GM21528 (cell line): Measurements from ENCODE around the gene AXDND1.

Experiments
- ATAC-seq: cut with Tn5 transposase; IDR thresholded peaks from one replicate; pipeline ENCODE4 v1.9.1; 2021; ENCODE audit warnings: mild to moderate bottlenecking, moderate library complexity; ENCODE audit not compliant: unreplicated experiment, low FRiP score

AXDND1 gene

DNA sequence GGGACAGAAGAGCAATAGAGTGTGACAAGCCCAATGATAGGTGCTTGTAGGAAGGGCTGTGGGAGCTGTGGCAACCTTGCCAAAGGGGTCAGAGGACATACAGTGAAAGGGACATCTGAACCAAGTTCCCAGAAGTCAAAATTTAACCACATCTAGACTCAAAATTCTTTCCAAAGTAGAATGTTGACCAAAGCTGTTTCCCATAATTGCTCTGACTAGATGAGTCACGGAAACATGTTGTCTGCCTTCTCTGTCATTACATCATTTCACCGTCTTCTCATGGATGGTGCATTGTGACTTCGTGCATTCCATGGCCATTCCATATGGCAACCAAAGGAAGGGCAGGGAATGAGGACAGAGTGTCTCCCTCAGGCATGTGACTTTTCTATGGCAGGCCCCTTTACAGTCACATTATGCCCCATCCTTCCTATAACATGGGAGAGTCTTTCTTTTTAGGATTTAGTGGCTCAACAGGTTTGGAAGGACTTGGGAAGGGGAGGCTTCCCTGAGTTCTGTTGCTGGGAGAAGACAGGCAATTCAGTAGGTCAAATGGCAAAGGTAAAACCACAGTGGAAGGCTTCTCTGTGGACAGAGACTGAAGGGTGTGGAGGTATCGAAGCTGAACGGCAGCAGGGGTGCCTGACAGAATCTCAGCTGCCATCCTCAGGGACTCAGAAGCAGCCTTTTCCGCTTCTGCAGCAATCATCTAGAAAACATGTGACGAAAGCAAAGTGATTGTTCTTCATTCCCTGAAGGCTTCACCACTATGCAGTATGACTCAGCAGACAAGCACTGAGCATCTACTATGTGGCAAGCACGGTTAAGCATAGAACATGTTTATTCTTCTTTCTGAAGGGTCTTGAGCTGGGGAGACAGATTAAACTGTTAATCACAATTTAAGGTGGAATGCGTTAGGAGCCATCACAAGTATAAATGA is 185.2 kb downstream of the AXDND1 start:
- ATAC-seq, result no peak

DNA sequence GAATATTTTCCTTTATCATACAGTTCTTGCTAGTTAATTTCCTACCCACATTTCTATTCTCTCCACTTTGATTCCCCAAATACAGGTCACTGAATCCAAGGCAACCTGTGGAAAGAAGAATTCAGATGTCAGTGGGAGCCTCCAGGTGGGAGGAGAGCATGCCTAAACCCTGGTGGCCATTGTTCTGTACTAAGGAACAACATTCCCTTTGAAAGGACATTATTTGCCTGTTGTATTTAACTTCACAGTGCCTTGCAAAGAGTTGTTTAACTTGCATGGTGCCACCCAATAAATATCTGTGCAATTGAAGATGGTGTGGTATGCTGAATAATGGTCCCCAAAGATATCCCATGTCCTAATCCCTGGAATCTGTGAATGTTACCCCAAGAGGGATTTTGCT is 188.7 kb downstream of the AXDND1 start:
- no peak for ATAC-seq

GRCh38 chr1:179558078-179558477 is 192.3 kb downstream of the AXDND1 start:
- no peak for ATAC-seq

- no peak for ATAC-seq
Observed at GRCh38 chr1:179575497-179576314, 209.9 kb downstream of the AXDND1 start, which contains the start of gene NPHS2. TSS of gene NPHS2 (minus strand) at chr1:179575948. CDS start at chr1:179575864, 84 bp downstream.

DNA sequence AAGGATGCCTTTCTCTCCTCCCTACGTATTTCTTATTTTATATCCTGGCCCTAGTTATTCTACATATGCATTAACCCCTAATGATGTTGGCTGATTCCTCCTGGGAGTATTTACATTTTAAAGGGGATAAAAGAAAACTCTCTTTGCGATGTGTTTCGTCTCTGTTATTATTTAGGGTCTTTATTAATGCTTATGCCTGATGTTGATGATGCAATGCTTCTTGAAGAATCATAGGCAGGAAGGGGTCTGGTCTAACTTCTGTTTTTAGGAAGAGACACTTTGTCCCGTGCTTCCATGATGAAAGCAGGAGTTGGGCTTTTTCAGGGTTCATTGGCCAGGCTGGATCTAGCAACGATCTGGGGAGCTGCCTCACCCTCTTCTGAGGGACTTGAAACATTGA is 210.7 kb downstream of the AXDND1 start:
- ATAC-seq, result no peak

DNA sequence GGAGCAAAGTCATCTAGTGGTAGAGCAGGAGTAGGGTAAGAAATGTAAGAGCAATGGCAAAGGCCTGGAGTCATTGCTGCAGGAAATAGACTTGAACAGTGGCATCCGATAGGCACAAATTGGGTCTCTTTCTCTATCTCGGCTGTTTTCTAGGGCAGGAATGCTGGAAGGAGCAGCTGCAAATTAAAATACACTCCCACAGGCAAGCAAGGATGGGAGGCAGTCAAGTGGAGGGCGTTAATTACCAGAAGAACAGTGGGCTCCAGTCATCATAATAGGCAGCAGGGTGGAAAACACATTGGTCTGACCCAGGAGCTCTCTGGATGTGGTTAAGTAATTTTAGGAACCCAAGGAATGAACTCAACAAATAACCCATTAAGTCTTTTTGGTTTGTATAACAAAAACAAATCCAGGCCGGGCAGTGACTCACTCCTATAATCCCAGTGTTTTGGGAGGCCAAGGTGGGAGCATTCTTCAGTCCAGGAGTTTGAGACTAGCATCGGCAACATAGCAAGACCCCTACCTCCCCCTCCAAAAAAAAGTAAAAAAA is 218.1 kb downstream of the AXDND1 start:
- ATAC-seq, result no peak

- no peak for ATAC-seq
Observed at GRCh38 chr1:179586107-179586823, 220.5 kb downstream of the AXDND1 start.

GRCh38 chr1:179587336-179587735 is 221.6 kb downstream of the AXDND1 start:
- no peak for ATAC-seq

- no peak for ATAC-seq
Observed at GRCh38 chr1:179588425-179589024, 222.8 kb downstream of the AXDND1 start.

- no peak for ATAC-seq
Observed at GRCh38 chr1:179589509-179589908, 223.7 kb downstream of the AXDND1 start.

DNA sequence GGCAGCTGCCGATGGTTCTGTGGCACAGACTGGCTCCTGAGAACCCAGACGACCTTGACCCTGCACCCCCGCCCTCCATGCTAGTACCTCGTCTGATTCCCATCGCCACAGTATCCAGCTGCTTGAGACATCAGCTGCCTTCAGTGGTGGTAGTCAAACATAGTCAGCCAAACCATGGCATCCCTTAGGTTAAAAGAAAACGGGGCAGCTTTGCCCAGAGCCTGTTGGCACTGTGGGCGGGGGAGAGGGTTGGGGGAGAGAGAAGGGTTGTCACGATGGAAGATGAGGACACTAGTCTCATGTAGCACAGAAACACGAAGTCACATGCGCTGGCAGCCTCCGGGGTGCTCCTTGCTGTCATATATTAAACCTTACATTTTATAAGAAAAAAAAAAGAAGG is 224.9 kb downstream of the AXDND1 start:
- ATAC-seq, result no peak

GRCh38 chr1:179591253-179591591 is 225.5 kb downstream of the AXDND1 start:
- ATAC-seq, result no peak

GRCh38 chr1:179591592-179592580 is 226.1 kb downstream of the AXDND1 start, which contains the start of gene TDRD5:
TSS of gene TDRD5 (plus strand) at chr1:179591832. CDS start at chr1:179592616, 784 bp downstream.
- ATAC-seq, result no peak

- ATAC-seq, result no peak
Observed at GRCh38 chr1:179598631-179599030, 232.9 kb downstream of the AXDND1 start.

DNA sequence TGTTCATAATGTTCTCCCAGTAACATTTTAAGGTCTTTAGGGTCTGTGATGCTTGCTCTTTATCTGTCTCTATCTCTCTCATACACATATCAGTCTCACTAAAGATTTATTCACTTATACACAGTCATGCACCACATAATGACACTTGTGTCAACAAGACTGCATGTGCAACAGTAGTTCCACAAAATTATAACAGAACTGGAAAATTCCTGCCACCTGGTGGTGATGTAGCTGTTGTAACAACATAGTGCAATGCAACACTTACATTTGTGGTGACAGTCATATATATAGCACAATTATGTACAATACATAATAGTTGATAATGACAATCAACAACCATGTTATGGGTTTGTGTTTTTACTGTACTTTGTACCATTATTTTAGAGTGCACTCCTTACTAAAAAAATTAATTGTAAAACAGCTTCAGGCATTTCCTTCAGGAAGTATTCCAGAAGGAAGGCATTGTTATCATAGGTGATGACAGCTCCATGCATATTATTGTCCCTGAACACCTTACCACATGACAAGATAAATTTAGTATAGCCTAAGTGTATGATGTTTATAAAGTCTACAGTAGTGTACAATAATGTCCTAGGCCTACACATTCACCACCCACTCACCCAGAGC is 234.0 kb downstream of the AXDND1 start:
- ATAC-seq, result no peak

- ATAC-seq, result no peak
Observed at GRCh38 chr1:179601093-179601492, 235.3 kb downstream of the AXDND1 start.
